ENCODE data around the gene FNDC5. TPM values are rescaled to one million over a fixed set of nuclear protein-coding genes. Genes with fewer than 3 reads are reported as not detected.

Gene FNDC5
- polyA plus RNA-seq, 1 donor (not counting 4 experiments of a cell fraction or from before 2014, with no cell fraction given): not detected

DNA sequence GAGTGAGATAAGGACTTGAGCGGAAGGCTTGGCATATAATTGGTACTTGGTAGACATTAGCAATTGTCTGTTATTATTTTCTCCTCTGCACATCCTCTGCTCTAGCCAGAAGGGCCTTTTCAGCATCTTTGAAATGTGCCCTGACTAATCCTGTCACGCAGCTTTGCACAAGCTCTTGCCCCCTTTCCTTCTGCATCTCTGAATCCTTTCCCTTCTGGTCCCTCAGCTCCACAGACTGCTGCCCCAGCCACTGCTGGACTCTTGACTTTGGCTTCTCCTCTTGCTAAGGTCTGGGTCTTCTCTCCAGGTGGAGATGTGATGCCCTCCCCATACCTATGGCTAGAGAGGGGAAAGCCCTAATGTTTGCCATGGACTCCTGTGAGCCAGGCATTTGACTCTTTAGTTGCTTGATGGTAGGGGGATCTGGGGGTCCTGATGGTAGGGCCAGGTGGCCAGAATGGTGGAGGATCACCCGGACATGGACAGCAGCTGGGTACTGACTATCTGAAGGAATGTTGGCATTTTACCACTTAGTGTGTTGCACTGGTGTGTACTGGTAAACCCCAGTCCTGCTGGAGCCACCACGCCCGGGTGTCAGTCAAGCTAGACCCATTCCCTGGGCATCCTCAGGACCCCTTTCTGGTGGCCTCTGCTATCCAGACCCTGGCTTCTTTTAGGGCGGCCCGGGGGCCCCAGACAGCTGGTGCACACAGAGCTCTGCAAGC, 20.0 kb upstream of the FNDC5 start:
- no peak for TF ChIP-seq EZH2 (IDR thresholded peaks at IDR 0.05; ENCODE audit: low read length)
- TF ChIP-seq, protein P1, sequence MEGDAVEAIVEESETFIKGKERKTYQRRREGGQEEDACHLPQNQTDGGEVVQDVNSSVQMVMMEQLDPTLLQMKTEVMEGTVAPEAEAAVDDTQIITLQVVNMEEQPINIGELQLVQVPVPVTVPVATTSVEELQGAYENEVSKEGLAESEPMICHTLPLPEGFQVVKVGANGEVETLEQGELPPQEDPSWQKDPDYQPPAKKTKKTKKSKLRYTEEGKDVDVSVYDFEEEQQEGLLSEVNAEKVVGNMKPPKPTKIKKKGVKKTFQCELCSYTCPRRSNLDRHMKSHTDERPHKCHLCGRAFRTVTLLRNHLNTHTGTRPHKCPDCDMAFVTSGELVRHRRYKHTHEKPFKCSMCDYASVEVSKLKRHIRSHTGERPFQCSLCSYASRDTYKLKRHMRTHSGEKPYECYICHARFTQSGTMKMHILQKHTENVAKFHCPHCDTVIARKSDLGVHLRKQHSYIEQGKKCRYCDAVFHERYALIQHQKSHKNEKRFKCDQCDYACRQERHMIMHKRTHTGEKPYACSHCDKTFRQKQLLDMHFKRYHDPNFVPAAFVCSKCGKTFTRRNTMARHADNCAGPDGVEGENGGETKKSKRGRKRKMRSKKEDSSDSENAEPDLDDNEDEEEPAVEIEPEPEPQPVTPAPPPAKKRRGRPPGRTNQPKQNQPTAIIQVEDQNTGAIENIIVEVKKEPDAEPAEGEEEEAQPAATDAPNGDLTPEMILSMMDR (optimal IDR thresholded peaks at IDR 0.05 in 1 of 3, IDR thresholded peaks at IDR 0.05 in 1 of 3, conservative IDR thresholded peaks at IDR 0.05 in 1 of 3; ENCODE audit: extremely low read depth in 1 of 3, insufficient read depth in 2 of 3, low read length in 3 of 3): no peak

DNA sequence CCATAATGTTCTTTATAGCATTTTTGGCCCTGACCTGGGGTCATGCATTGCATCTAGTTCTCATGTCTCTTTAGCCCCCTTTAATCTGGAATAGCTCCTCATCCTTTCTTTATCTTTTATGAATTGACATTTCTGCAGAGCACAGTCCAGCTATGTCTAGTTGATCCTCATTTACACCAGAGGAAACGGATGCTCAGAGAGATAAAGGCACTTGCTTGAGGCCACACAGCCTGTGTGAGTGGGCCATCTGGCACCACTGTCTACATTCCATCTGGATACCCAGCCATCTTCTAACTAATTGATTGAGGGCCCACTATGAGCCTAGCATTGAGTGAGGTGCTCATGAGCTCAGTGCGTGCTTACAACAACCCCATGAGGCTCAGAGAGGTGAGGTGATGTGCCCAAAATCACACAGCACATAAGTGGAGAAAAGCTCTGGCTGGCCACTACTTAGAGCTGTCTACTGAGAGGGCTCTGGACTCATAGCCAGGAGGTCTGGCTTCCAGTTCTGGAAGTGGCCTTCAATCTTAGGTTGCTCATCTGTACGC, 19.1 kb upstream of the FNDC5 start:
- H3K79me2 ChIP-seq (ENCODE audit: control insufficient read depth, insufficient read depth, low read length): no peaks in the 10 kb centered on the region
- DNase-seq (ENCODE audit: low read depth, low spot score) (no peak), FAIRE-seq (no peak)
- no peak overlapping the region for H3K27ac ChIP-seq (ENCODE audit: control insufficient read depth, insufficient read depth, low read length)
- H3K27me3 ChIP-seq (ENCODE audit: control insufficient read depth, extremely low read depth, insufficient read depth, low read length): peaks cover 49% of the 10 kb centered on the region
- peaks cover 3% of the 10 kb centered on the region for H3K4me1 ChIP-seq (ENCODE audit: control insufficient read depth, extremely low read depth, insufficient read depth, low read length)
- dilution Hi-C loops (cut with MboI; ENCODE audit: extremely low pct_ligation_motif_present, low sequenced_read_pairs): no loop called here
- peaks cover 4% of the 10 kb centered on the region for H4K20me1 ChIP-seq (ENCODE audit: control insufficient read depth, extremely low read depth, insufficient read depth, low read length)
- TF ChIP-seq, protein P1 (optimal IDR thresholded peaks at IDR 0.05 in 1 of 3, IDR thresholded peaks at IDR 0.05 in 1 of 3, conservative IDR thresholded peaks at IDR 0.05 in 1 of 3; ENCODE audit: extremely low read depth in 1 of 3, insufficient read depth in 2 of 3, low read length in 3 of 3): no peak
- no peak for TF ChIP-seq EZH2 (IDR thresholded peaks at IDR 0.05; ENCODE audit: low read length)
- no peak overlapping the region for H3K4me2 ChIP-seq (ENCODE audit: control insufficient read depth, extremely low read depth, insufficient read depth, low read depth, low read length)
- no peaks in the 10 kb centered on the region for H3K9me1 ChIP-seq (ENCODE audit: control insufficient read depth, extremely low read depth, insufficient read depth, low read length)
- no peak overlapping the region for H3K4me3 ChIP-seq (ENCODE audit: control insufficient read depth in 2 of 3, extremely low read depth in 1 of 3, insufficient read depth in 2 of 3, low read depth in 1 of 3, low read length in 3 of 3)
- H2AFZ ChIP-seq (ENCODE audit: control insufficient read depth, low read length): no peak overlapping the region
- no peaks in the 10 kb centered on the region for H3K36me3 ChIP-seq (ENCODE audit: control insufficient read depth in 2 of 2, extremely low read depth in 1 of 2, insufficient read depth in 2 of 2, low read length in 2 of 2)
- H3K9me3 ChIP-seq (ENCODE audit: control insufficient read depth, low read depth, low read length): no peaks in the 10 kb centered on the region
- no peak overlapping the region for H3K9ac ChIP-seq (ENCODE audit: control insufficient read depth, extremely low read depth, insufficient read depth, low read length)

More for the DNA sequence above, 20.0 kb upstream of the FNDC5 start:
- dilution Hi-C loops (cut with MboI; ENCODE audit: extremely low pct_ligation_motif_present, low sequenced_read_pairs): no loop called here
- Histone ChIP-seq H3K36me3 (ENCODE audit: control insufficient read depth in 2 of 2, extremely low read depth in 1 of 2, insufficient read depth in 2 of 2, low read length in 2 of 2) (peaks cover 0 to 6% of the 10 kb centered on the region in 2 experiments), H4K20me1 (ENCODE audit: control insufficient read depth, extremely low read depth, insufficient read depth, low read length) (peaks cover 4% of the 10 kb centered on the region), H3K4me2 (ENCODE audit: control insufficient read depth, extremely low read depth, insufficient read depth, low read depth, low read length) (no peak overlapping the region), H3K27me3 (ENCODE audit: control insufficient read depth, extremely low read depth, insufficient read depth, low read length) (peaks cover 40% of the 10 kb centered on the region), H2AFZ (ENCODE audit: control insufficient read depth, low read length) (no peak overlapping the region), H3K9me3 (ENCODE audit: control insufficient read depth, low read depth, low read length) (no peaks in the 10 kb centered on the region), H3K9me1 (ENCODE audit: control insufficient read depth, extremely low read depth, insufficient read depth, low read length) (no peaks in the 10 kb centered on the region), H3K4me3 (ENCODE audit: control insufficient read depth in 2 of 3, extremely low read depth in 1 of 3, insufficient read depth in 2 of 3, low read depth in 1 of 3, low read length in 3 of 3) (no peak overlapping the region), H3K27ac (ENCODE audit: control insufficient read depth, insufficient read depth, low read length) (no peak overlapping the region), H3K4me1 (ENCODE audit: control insufficient read depth, extremely low read depth, insufficient read depth, low read length) (peaks cover 3% of the 10 kb centered on the region), H3K9ac (ENCODE audit: control insufficient read depth, extremely low read depth, insufficient read depth, low read length) (no peak overlapping the region), H3K79me2 (ENCODE audit: control insufficient read depth, insufficient read depth, low read length) (no peaks in the 10 kb centered on the region)
- no peak for FAIRE-seq
- DNase-seq (ENCODE audit: low read depth, low spot score): no peak

Data from keratinocyte (primary cell).